H1 (cell line): Measurements from ENCODE around the gene ZNF700. TPM values are rescaled to one million over a fixed set of nuclear protein-coding genes. Genes with fewer than 3 reads are reported as not detected.
A peak's percentile ranks its signal among the peaks of the same experiment; 100 is the strongest.

ENCODE experiments used
- CTCF ChIA-PET: fragments of 300-600 bp; sonication (Branson Sonifier 250); formaldehyde crosslinking; loops from one replicate; lab custom pipeline; 2021; ENCODE audit not compliant: partially characterized antibody; lab: Charles Lee
- POLR2A ChIA-PET: fragments of 300-600 bp; sonication (Branson Sonifier 250); formaldehyde crosslinking; loops from one replicate; lab custom pipeline; 2021; ENCODE audit warnings: inconsistent platforms; ENCODE audit not compliant: partially characterized antibody; lab: Charles Lee
- DNase-seq, 2 experiments: peaks; one replicate each; pipeline versions ENCODE4 v3.0.0 to v3.0.0-alpha.2; 2010 to 2022; ENCODE audit warnings: low spot score in 2 of 2, low read depth in 1 of 2, mixed read lengths in 1 of 2
- FAIRE-seq: peaks from 2 replicates; lab custom pipeline; 2011; peaks lifted over from hg19 to GRCh38; lab: Jason Lieb, UNC
- H2AFZ ChIP-seq: 2 replicates; pipeline ENCODE4 v1.8.1; 2012; ENCODE audit warnings: low read length, inconsistent platforms
- H2AK5ac ChIP-seq: 2 replicates; pipeline ENCODE4 v1.6.1; 2013; ENCODE audit warnings: low read depth, low read length
- H2BK120ac ChIP-seq: replicated peaks from 2 replicates; pipeline ENCODE3; 2013; ENCODE audit warnings: low read depth, low read length, inconsistent platforms
- H2BK12ac ChIP-seq: 2 replicates; pipeline ENCODE4 v1.6.1; 2013; ENCODE audit warnings: low read depth, low read length
- H2BK15ac ChIP-seq: 2 replicates; pipeline ENCODE4 v1.6.1; 2013; ENCODE audit warnings: low read length
- H2BK20ac ChIP-seq: 2 replicates; pipeline ENCODE4 v1.6.1; 2013; ENCODE audit warnings: low read length
- H2BK5ac ChIP-seq: 2 replicates; pipeline ENCODE4 v1.6.1; 2013; ENCODE audit warnings: low read depth, low read length
- H3K14ac ChIP-seq: 2 replicates; pipeline ENCODE4 v1.6.1; 2013; ENCODE audit warnings: inconsistent platforms; ENCODE audit not compliant: insufficient read length
- H3K18ac ChIP-seq: 2 replicates; pipeline ENCODE4 v1.6.1; 2013; ENCODE audit warnings: low read length; ENCODE audit errors: extremely low read depth
- H3K23ac ChIP-seq: 2 replicates; pipeline ENCODE4 v1.6.1; 2013; ENCODE audit warnings: inconsistent platforms; ENCODE audit not compliant: insufficient read length
- H3K23me2 ChIP-seq: 2 replicates; pipeline ENCODE4 v1.6.1; 2013; ENCODE audit warnings: low read depth, low read length
- H3K27ac ChIP-seq: 2 replicates; pipeline ENCODE4 v1.6.1; 2011; ENCODE audit warnings: low read depth, low read length, inconsistent platforms
- H3K27me3 ChIP-seq, 4 experiments: replicated peaks in 1 of 4; 1 replicate in 1 of 4; 2 replicates in 3 of 4; pipeline versions ENCODE4 v1.6.1 to v1.8.1; 2011 to 2013; ENCODE audit warnings: low read length in 3 of 4, mild to moderate bottlenecking in 3 of 4, inconsistent platforms in 2 of 4, mixed read lengths in 2 of 4, moderate library complexity in 1 of 4; ENCODE audit not compliant: control insufficient read depth in 3 of 4, insufficient read depth in 3 of 4; ENCODE audit errors: extremely low read depth in 1 of 4
- H3K36me3 ChIP-seq, 4 experiments: 2 replicates each; pipeline versions ENCODE4 v1.6.1 to v1.8.1; 2011 to 2013; ENCODE audit warnings: mild to moderate bottlenecking in 4 of 4, low read length in 3 of 4, moderate library complexity in 2 of 4, control low read depth in 1 of 4, inconsistent platforms in 1 of 4; ENCODE audit not compliant: insufficient read depth in 4 of 4, control insufficient read depth in 2 of 4
- H3K4ac ChIP-seq: replicated peaks from 2 replicates; pipeline ENCODE3; 2013; ENCODE audit warnings: low read length, low read depth, mixed read lengths, inconsistent platforms; ENCODE audit not compliant: insufficient read length
- H3K4me1 ChIP-seq, 4 experiments: replicated peaks in 1 of 4; 1 replicate in 1 of 4; 2 replicates in 3 of 4; pipeline versions ENCODE4 v1.6.1 to v1.8.1; 2011 to 2013; ENCODE audit warnings: low read length in 3 of 4, inconsistent platforms in 2 of 4, mixed read lengths in 1 of 4; ENCODE audit not compliant: insufficient read depth in 4 of 4, control insufficient read depth in 3 of 4
- H3K4me2 ChIP-seq, 2 experiments: 2 replicates each; pipeline versions ENCODE4 v1.6.1 to v1.8.1; 2011 to 2013; ENCODE audit warnings: low read depth in 2 of 2, low read length in 2 of 2, control low read depth in 1 of 2, inconsistent platforms in 1 of 2, mild to moderate bottlenecking in 1 of 2; ENCODE audit not compliant: insufficient read depth in 1 of 2
- H3K4me3 ChIP-seq, 4 experiments: fragments of 200-600, 300-600 bp in 1 of 4; sonication (generic), shearing (Covaris generic), sonication (Bioruptor Twin) in 1 of 4; 2 replicates each; pipeline versions ENCODE4 v1.5.1 to v1.8.1; 2011 to 2016; ENCODE audit warnings: low read length in 4 of 4, low read depth in 3 of 4, control low read depth in 2 of 4, inconsistent platforms in 2 of 4, mild to moderate bottlenecking in 2 of 4, mixed read lengths in 1 of 4, moderate library complexity in 1 of 4; ENCODE audit not compliant: insufficient read depth in 2 of 4; ENCODE audit errors: extremely low read depth in 1 of 4
- H3K56ac ChIP-seq: replicated peaks from 2 replicates; pipeline ENCODE3; 2013; ENCODE audit warnings: low read depth, mild to moderate bottlenecking, mixed read lengths, low read length, inconsistent platforms; ENCODE audit not compliant: insufficient read length
- H3K79me1 ChIP-seq: 2 replicates; pipeline ENCODE4 v1.6.1; 2013; ENCODE audit warnings: low read depth, low read length, control low read depth
- H3K79me2 ChIP-seq, 2 experiments: 2 replicates each; pipeline versions ENCODE4 v1.6.1 to v1.8.1; 2012 to 2013; ENCODE audit warnings: low read length in 2 of 2, mild to moderate bottlenecking in 2 of 2, inconsistent platforms in 1 of 2; ENCODE audit not compliant: insufficient read depth in 2 of 2, control insufficient read depth in 1 of 2
- H3K9ac ChIP-seq, 4 experiments: replicated peaks in 1 of 4; 1 replicate in 1 of 4; 2 replicates in 3 of 4; pipeline versions ENCODE4 v1.6.1 to v1.8.1; 2011 to 2013; ENCODE audit warnings: low read depth in 3 of 4, low read length in 3 of 4, control low read depth in 2 of 4, mild to moderate bottlenecking in 2 of 4, moderate library complexity in 2 of 4, inconsistent platforms in 1 of 4; ENCODE audit errors: extremely low read depth in 1 of 4
- H3K9me3 ChIP-seq, 2 experiments: 2 replicates each; pipeline versions ENCODE4 v1.6.1 to v1.8.1; 2012 to 2013; ENCODE audit warnings: mild to moderate bottlenecking in 2 of 2, moderate library complexity in 2 of 2, control low read depth in 1 of 2, inconsistent platforms in 1 of 2, low read depth in 1 of 2, low read length in 1 of 2, mixed read lengths in 1 of 2; ENCODE audit not compliant: insufficient read depth in 2 of 2
- H4K20me1 ChIP-seq, 2 experiments: replicated peaks in 1 of 2; 2 replicates each; pipeline versions ENCODE3 to v1.8.1; 2011 to 2013; ENCODE audit warnings: inconsistent platforms in 2 of 2, low read length in 2 of 2, mild to moderate bottlenecking in 1 of 2; ENCODE audit not compliant: insufficient read depth in 2 of 2, control insufficient read depth in 1 of 2
- H4K5ac ChIP-seq: 2 replicates; pipeline ENCODE4 v1.6.1; 2013; ENCODE audit warnings: low read length, low read depth, mixed read lengths, inconsistent platforms; ENCODE audit not compliant: insufficient read length
- H4K8ac ChIP-seq: 2 replicates; pipeline ENCODE4 v1.8.0; 2013; ENCODE audit warnings: mild to moderate bottlenecking, moderate library complexity, low read length, inconsistent platforms; ENCODE audit not compliant: insufficient read depth; ENCODE audit errors: extremely low read depth
- H4K91ac ChIP-seq: replicated peaks from 2 replicates; pipeline ENCODE3; 2013; ENCODE audit warnings: low read length, mixed read lengths, inconsistent platforms; ENCODE audit not compliant: insufficient read length
- CTBP2 ChIP-seq: IDR thresholded peaks from 2 replicates; pipeline ENCODE4 v1.7.0; 2011; ENCODE audit warnings: borderline replicate concordance, mild to moderate bottlenecking, moderate library complexity, mixed read lengths, low read length; ENCODE audit not compliant: insufficient read depth, insufficient read length
- KDM4A ChIP-seq: IDR thresholded peaks from one replicate; pipeline ENCODE4 v1.7.1; 2012; ENCODE audit warnings: low read depth, mild to moderate bottlenecking, moderate library complexity, low read length, inconsistent platforms; ENCODE audit not compliant: severe bottlenecking
- NANOG ChIP-seq: IDR thresholded peaks from 2 replicates; pipeline ENCODE4 v1.6.1; 2011; ENCODE audit warnings: low read length, low read depth, mild to moderate bottlenecking, inconsistent platforms; ENCODE audit not compliant: insufficient read depth, poor library complexity, severe bottlenecking
- RNF2 ChIP-seq: fragments of 200-900, 300-1000 bp; sonication (generic); IDR thresholded peaks from 2 replicates; pipeline ENCODE4 v1.7.1; 2016; ENCODE audit warnings: borderline replicate concordance, low read depth, mild to moderate bottlenecking, antibody characterized with exemption, low read length; ENCODE audit not compliant: poor library complexity, severe bottlenecking; ENCODE audit errors: missing control alignments
- SIN3A ChIP-seq, 2 experiments: IDR thresholded peaks in 1 of 2; conservative IDR thresholded peaks in 1 of 2; 2 replicates each; pipeline ENCODE4 v1.6.1; 2011 to 2012; ENCODE audit warnings: low read length in 2 of 2, improper control_type of control experiment in 1 of 2, low read depth in 1 of 2, mild to moderate bottlenecking in 1 of 2
- SIRT6 ChIP-seq: IDR thresholded peaks from one replicate; pipeline ENCODE4 v1.7.1; 2012; ENCODE audit warnings: low read length, inconsistent platforms
- SIX5 ChIP-seq: IDR thresholded peaks from 2 replicates; pipeline ENCODE4 v1.6.1; 2011; ENCODE audit warnings: mild to moderate bottlenecking, low read depth, low read length
- TBP ChIP-seq: IDR thresholded peaks from 2 replicates; pipeline ENCODE4 v1.6.1; 2011; ENCODE audit warnings: low read depth, low read length, improper control_type of control experiment
- WGBS, 2 experiments: shearing (Covaris generic) in 1 of 2; methylation state at CpG; one replicate each; pipeline versions ENCODE4 v1.1.6 to v1.1.7; 2013 to 2015; ENCODE audit warnings: low lambda C conversion rate in 2 of 2, mixed read lengths in 2 of 2, inconsistent platforms in 1 of 2, low coverage in 1 of 2, missing lambda C conversion rate in 1 of 2; ENCODE audit not compliant: insufficient replicate concordance in 2 of 2, insufficient coverage in 1 of 2, insufficient read length in 1 of 2; ENCODE audit errors: extremely low coverage in 1 of 2, missing lambda C conversion rate in 1 of 2; 5-methylcytosine and 5-hydroxymethylcytosine counted together
- polyA plus RNA-seq, 7 experiments: library from polyadenylated mRNA; depleted of rRNA in 3 of 7; stranded (reverse) in 5 of 7; unstranded in 2 of 7; fragments of >200 nt in 5 of 7; fragments of 200-250 nt in 2 of 7; gene quantifications; 1 replicate in 5 of 7; 2 replicates in 1 of 7; 4 replicates in 1 of 7; pipeline versions ENCODE4 v1.2.1 to v1.2.3, GENCODE V29; 2011 to 2013; ENCODE audit warnings: missing spikeins in 2 of 7, mixed read lengths in 2 of 7
- total RNA-seq: library from RNA; stranded (reverse); fragmentation: NEBNext Ultra II Directional; extraction: Animal tissue kit (Norgen Biotek cat#: 25700); gene quantifications from 2 replicates; pipeline ENCODE4 v1.2.1, GENCODE V29; 2021
- TF ChIP-seq, protein P1 (sequence below): IDR thresholded peaks from 2 replicates; pipeline ENCODE4 v1.6.1; 2012; ENCODE audit warnings: low read length, inconsistent platforms

Gene ZNF700
- total and polyA plus RNA-seq, 2 of the 8 experiments (the other 6 are each of a cell fraction or from before 2014, with no cell fraction given) = 3.0 to 10.5 TPM

GRCh38 chr19:11881151-11881800 is 43.6 kb upstream of the ZNF700 start:
- no peak overlapping the region for H4K8ac ChIP-seq
- no peak overlapping the region for H3K56ac ChIP-seq
- H2BK15ac ChIP-seq = no peak overlapping the region
- peak; percentile 47 to 83 for DNase-seq
- H3K4me1 ChIP-seq = no peaks in the 10 kb centered on the region
- H2BK120ac ChIP-seq = no peak overlapping the region
- H3K9me3 ChIP-seq = peaks cover 0 to 3% of the 10 kb centered on the region in 2 experiments; a peak in 2 of 4 replicates
- H3K79me1 ChIP-seq = no peaks in the 10 kb centered on the region
- FAIRE-seq = peak; percentile 87
- H2BK20ac ChIP-seq = no peak overlapping the region
- H2AK5ac ChIP-seq = no peak overlapping the region
- CTCF ChIA-PET = interaction anchor here (0.6 to 12.8 kb wide), 15 partner anchors 12 to 1351 kb away, joined by 3 to 169 read pairs (median 7); partner anchors contain the start of genes ZNF20, ZNF491 and ZNF700
- no peak overlapping the region for H3K27ac ChIP-seq
- no peak overlapping the region for H4K91ac ChIP-seq
- no peak overlapping the region for H2AFZ ChIP-seq
- H4K5ac ChIP-seq = no peak overlapping the region
- H3K4ac ChIP-seq = no peak overlapping the region
- H3K23ac ChIP-seq = no peak overlapping the region
- H3K23me2 ChIP-seq = 0 out of 2 replicates have a peak, but pooled peaks cover 1% of the 10 kb centered on the region
- H3K4me2 ChIP-seq = peak overlapping the region; percentile 3 to 23; a peak in 1 of 4 replicates
- no peak overlapping the region for H3K4me3 ChIP-seq
- H4K20me1 ChIP-seq = no peaks in the 10 kb centered on the region
- no peaks in the 10 kb centered on the region for H3K36me3 ChIP-seq
- H2BK12ac ChIP-seq = no peak overlapping the region
- H3K79me2 ChIP-seq = no peaks in the 10 kb centered on the region
- no peak overlapping the region for H2BK5ac ChIP-seq
- no peaks in the 10 kb centered on the region; a peak in 2 of 7 replicates for H3K27me3 ChIP-seq
- H3K18ac ChIP-seq = no peak overlapping the region
- no peak overlapping the region for H3K9ac ChIP-seq
- no peak overlapping the region for H3K14ac ChIP-seq
- POLR2A ChIA-PET = interaction anchor here (0.6 to 11.6 kb wide), 8 partner anchors 43 to 259 kb away, joined by 3 to 65 read pairs (median 4); partner anchors contain the start of genes ZNF20, ZNF700, ZNF763 and ZNF878
- 12% methylated on average over 10 of the region's 10 CpGs; no CpG with 5 or more reads in 1 of the 2 experiments for WGBS, 2 experiments
- no peak for TF ChIP-seq RNF2
- TF ChIP-seq CTBP2 = no peak
- no peak for TF ChIP-seq SIN3A (conservative IDR thresholded peaks at IDR 0.05 in 1 of 2, IDR thresholded peaks at IDR 0.05 in 1 of 2; ENCODE audit: low read depth in 1 of 2, low read length in 2 of 2)
- TF ChIP-seq, protein P1, sequence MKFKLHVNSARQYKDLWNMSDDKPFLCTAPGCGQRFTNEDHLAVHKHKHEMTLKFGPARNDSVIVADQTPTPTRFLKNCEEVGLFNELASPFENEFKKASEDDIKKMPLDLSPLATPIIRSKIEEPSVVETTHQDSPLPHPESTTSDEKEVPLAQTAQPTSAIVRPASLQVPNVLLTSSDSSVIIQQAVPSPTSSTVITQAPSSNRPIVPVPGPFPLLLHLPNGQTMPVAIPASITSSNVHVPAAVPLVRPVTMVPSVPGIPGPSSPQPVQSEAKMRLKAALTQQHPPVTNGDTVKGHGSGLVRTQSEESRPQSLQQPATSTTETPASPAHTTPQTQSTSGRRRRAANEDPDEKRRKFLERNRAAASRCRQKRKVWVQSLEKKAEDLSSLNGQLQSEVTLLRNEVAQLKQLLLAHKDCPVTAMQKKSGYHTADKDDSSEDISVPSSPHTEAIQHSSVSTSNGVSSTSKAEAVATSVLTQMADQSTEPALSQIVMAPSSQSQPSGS = no peak
- TF ChIP-seq SIX5 = no peak
- no peak for TF ChIP-seq SIRT6
- no peak for TF ChIP-seq KDM4A
- TF ChIP-seq TBP = no peak
- no peak for TF ChIP-seq NANOG
